ENCODE data around the gene EXD3. TPM values are rescaled to one million over a fixed set of nuclear protein-coding genes. Genes with fewer than 3 reads are reported as not detected.

The EXD3 gene
- total RNA-seq, 2 experiments from 2014 or later: 20.8 to 27.0 TPM

DNA sequence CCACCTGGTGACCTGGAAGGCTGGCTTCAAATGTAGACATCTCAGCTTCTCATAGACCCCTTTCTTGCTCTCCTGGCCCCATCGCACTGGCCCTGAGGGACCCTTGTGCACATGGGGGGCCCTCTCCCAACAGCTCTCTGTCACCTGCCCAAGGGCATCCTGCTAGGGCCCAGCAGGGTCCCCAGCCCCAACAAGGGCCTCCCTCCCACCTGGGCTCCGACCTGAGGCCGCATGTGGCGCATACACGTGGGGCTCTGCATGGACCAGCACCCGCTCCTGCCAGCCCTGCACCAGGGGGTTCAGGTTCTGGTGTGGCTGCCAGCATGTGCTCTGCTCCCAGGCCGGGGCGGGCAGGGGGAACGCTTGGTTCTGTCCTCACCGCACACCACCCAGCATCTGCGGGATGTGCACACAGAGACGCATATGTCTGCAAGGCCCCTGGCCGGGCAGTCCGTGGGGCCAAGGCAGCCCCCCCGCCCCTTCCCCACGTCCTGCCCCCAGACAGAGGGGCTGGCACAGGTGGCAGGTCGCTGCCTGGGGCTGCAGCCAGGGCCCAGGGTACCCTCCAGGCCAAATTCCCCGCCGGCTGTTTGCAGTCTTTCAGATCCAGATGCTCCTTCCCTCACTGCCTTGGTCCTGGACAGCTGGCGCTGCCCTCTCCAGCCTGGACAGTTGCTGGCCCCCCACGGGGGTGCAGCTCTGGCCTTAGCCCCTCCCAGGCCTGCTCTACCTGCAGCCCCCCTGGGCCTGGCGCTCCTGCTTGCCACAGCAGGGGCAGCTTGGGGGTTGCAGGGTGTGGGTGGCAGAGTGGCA lies 103.0 kb downstream of the EXD3 start:
- ChIA-PET CTCF (ENCODE audit: unreplicated experiment) (no interaction called here), POLR2A (interaction anchor here (0.6 to 1.0 kb wide), 3 partner anchors 42 to 319 kb away, joined by 3 to 4 read pairs (median 3); partner anchors contain the start of gene TOR4A)
- DNase-seq (ENCODE audit: low spot score): no peak
- H3K4me3 ChIP-seq (ENCODE audit: low read depth, low read length, poor library complexity, severe bottlenecking): peak overlapping the region; percentile 57
- H3K4me2 ChIP-seq (ENCODE audit: low read length): peak overlapping the region; percentile 68
- peak overlapping the region; percentile 73 for H3K27ac ChIP-seq (ENCODE audit: low read depth, low read length, poor library complexity, severe bottlenecking)
- H3K79me2 ChIP-seq (ENCODE audit: insufficient read depth, low read depth, low read length): no peaks in the 10 kb centered on the region
- BruUV-seq (replicated peaks): no TSS peak
- TF ChIP-seq, protein P1, sequence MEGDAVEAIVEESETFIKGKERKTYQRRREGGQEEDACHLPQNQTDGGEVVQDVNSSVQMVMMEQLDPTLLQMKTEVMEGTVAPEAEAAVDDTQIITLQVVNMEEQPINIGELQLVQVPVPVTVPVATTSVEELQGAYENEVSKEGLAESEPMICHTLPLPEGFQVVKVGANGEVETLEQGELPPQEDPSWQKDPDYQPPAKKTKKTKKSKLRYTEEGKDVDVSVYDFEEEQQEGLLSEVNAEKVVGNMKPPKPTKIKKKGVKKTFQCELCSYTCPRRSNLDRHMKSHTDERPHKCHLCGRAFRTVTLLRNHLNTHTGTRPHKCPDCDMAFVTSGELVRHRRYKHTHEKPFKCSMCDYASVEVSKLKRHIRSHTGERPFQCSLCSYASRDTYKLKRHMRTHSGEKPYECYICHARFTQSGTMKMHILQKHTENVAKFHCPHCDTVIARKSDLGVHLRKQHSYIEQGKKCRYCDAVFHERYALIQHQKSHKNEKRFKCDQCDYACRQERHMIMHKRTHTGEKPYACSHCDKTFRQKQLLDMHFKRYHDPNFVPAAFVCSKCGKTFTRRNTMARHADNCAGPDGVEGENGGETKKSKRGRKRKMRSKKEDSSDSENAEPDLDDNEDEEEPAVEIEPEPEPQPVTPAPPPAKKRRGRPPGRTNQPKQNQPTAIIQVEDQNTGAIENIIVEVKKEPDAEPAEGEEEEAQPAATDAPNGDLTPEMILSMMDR (conservative IDR thresholded peaks at IDR 0.05; ENCODE audit: low read length): no peak
- TF ChIP-seq EZH2phosphoT487 (IDR thresholded peaks at IDR 0.05; ENCODE audit: borderline replicate concordance, low read depth, low read length): no peak
- H3K36me3 ChIP-seq (ENCODE audit: insufficient read depth, low read length): no peaks in the 10 kb centered on the region
- H3K4me1 ChIP-seq (ENCODE audit: insufficient read depth, low read length, poor library complexity, severe bottlenecking): peaks cover 41% of the 10 kb centered on the region
- H3K9me3 ChIP-seq (ENCODE audit: low read length): no peaks in the 10 kb centered on the region
- H4K20me1 ChIP-seq (ENCODE audit: insufficient read depth, low read length): no peaks in the 10 kb centered on the region
- no peaks in the 10 kb centered on the region for H3K9me2 ChIP-seq (ENCODE audit: insufficient read depth, low read length)
- peak overlapping the region; percentile 93; the same call in 1 of the 2 replicates for H2AFZ ChIP-seq (ENCODE audit: low read length)
- intact Hi-C loops (cut with micrococcal nuclease; ENCODE audit: unreplicated experiment): loop anchor here (10.0 kb wide), 1 partner anchor 95 kb away; no protein-coding TSS in a partner anchor

DNA sequence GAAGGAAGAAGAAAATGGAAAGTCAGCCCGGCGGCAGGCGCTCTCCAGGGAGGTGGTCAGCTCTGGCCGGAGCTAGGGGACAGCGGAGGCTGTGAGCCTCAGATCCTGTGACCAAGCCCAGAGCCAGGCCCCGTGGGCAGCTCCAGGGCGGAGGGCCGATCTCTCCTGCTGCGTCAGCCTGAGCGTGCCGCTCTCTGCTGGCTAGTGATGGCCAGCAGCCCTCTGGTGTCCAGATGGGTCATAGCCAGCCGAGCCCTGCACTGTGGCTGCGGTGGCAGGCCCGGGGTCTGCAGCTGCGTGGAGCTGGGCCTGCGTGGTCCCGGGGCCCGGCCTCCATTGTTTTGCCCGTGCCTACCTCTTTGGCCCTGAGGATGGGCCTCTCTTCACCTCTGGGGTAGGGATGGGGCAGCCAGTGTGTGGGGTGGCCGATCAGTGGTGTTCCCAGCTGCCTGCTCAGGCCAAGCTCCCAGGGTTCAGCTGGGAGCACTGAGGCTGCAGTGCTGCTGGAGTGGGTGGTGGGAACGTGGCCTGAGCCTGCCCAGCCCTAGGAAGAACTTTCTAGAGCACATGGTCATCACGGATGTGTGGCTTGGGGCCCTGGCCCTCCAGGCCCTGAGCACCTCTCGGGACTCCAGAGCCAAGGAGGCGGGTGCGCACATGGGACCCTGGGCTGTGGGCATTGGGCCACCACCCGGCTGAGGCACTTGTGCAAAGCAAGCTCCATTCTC lies 103.8 kb downstream of the EXD3 start:
- CTCF ChIA-PET (ENCODE audit: unreplicated experiment): no interaction called here

More for the DNA sequence above, 103.8 kb downstream of the EXD3 start:
- H3K9me3 ChIP-seq (ENCODE audit: low read length): no peaks in the 10 kb centered on the region
- H3K27ac ChIP-seq (ENCODE audit: low read depth, low read length, poor library complexity, severe bottlenecking): no peak overlapping the region
- no peaks in the 10 kb centered on the region for H3K79me2 ChIP-seq (ENCODE audit: insufficient read depth, low read depth, low read length)
- TF ChIP-seq, protein P1 (conservative IDR thresholded peaks at IDR 0.05; ENCODE audit: low read length): no peak
- no peak for TF ChIP-seq EZH2phosphoT487 (IDR thresholded peaks at IDR 0.05; ENCODE audit: borderline replicate concordance, low read depth, low read length)
- H3K9me2 ChIP-seq (ENCODE audit: insufficient read depth, low read length): no peaks in the 10 kb centered on the region
- no peak overlapping the region for H3K4me2 ChIP-seq (ENCODE audit: low read length)
- no peak overlapping the region for H2AFZ ChIP-seq (ENCODE audit: low read length)
- H4K20me1 ChIP-seq (ENCODE audit: insufficient read depth, low read length): no peaks in the 10 kb centered on the region
- POLR2A ChIA-PET: no interaction called here
- DNase-seq (ENCODE audit: low spot score): no peak
- H3K4me3 ChIP-seq (ENCODE audit: low read depth, low read length, poor library complexity, severe bottlenecking): no peak overlapping the region
- H3K36me3 ChIP-seq (ENCODE audit: insufficient read depth, low read length): no peaks in the 10 kb centered on the region
- BruUV-seq (replicated peaks): no TSS peak
- intact Hi-C loops (cut with micrococcal nuclease; ENCODE audit: unreplicated experiment): no loop called here
- H3K4me1 ChIP-seq (ENCODE audit: insufficient read depth, low read length, poor library complexity, severe bottlenecking): peaks cover 41% of the 10 kb centered on the region
